GM18870 (cell line): ENCODE results near the gene UBA6.
"Not testable (repeated sequence)": the region's sequence is repeated elsewhere in the genome, so short reads cannot be mapped to it uniquely, and the experiment has no call there.

Source experiments
- ATAC-seq: cut with Tn5 transposase; IDR thresholded peaks from one replicate; pipeline ENCODE4 v1.9.1; 2021; ENCODE audit warnings: moderate library complexity; ENCODE audit not compliant: unreplicated experiment

Gene UBA6

GRCh38 chr4:67674098-67674497 lies 26.9 kb downstream of the UBA6 start:
- ATAC-seq, result no peak

DNA sequence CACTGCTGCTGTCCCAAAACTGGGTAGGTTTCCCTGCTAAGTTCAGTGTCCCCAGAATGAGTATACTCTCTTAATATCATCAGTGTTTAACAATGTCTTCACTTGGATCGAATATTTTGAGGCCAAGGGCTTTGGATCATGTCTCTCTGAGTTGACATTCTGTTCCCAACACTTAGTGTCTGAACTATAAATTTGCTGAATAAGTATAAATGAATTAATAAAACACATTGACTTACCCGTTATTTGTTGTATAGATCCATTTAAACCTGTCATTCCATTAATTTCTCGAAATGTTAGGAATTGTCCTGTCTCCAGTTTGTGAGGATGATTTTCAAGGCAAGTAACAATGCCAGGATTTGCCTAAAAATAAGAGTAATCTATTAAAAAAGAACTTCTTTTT lies 32.6 kb downstream of the UBA6 start:
- ATAC-seq, result no peak

DNA sequence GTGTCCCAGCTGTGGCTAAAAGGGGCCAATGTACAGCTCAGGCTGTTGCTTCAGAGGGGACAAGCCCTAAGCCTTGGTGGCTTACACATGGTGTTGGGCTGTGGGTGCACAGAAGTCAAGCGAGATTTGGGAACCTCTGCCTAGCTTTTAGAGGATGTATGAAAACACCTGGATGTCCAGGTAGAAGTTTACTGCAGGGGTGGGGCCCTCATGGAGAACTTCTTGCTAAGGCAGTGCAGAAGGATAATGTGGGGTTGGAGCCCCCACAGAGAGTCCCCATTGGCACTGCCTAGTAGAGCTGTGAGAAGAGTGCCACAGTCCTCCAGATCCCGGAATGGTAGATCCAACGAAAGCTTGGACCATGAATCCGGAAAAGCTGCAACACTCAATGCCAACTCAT lies 40.5 kb downstream of the UBA6 start:
- no peak for ATAC-seq

- ATAC-seq, result no peak
Observed at GRCh38 chr4:67659065-67659464, 41.9 kb downstream of the UBA6 start.

- ATAC-seq, result no peak
Observed at GRCh38 chr4:67658302-67658701, 42.7 kb downstream of the UBA6 start.

GRCh38 chr4:67651536-67651935 lies 49.4 kb downstream of the UBA6 start:
- no peak for ATAC-seq

- no peak for ATAC-seq
Observed at GRCh38 chr4:67638136-67638535, 62.8 kb downstream of the UBA6 start.

GRCh38 chr4:67636978-67637377 lies 64.0 kb downstream of the UBA6 start:
- not testable (repeated sequence) for ATAC-seq

DNA sequence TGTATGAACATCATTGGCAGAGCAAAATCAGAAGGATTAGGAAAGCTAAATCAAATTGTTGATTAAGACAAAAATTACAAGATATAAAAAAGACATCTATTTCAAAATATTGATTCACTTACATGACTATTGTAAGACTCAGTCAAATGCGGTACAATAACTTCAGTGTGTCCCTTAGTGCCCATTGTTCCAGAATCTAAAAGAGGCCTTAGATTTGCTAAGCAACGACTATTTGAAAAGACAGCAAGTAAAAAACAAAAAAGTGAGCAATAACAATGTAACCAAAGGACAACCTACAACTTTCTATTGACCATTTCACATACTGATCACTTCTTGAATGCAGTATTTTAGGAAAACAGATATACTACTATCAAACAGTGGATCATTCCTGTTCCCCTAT lies 65.6 kb downstream of the UBA6 start:
- ATAC-seq, result no peak

GRCh38 chr4:67634741-67635140 lies 66.2 kb downstream of the UBA6 start:
- ATAC-seq, result no peak

- ATAC-seq, result no peak
Observed at GRCh38 chr4:67632492-67632891, 68.5 kb downstream of the UBA6 start.

GRCh38 chr4:67624939-67625338 lies 76.0 kb downstream of the UBA6 start:
- ATAC-seq, result no peak

DNA sequence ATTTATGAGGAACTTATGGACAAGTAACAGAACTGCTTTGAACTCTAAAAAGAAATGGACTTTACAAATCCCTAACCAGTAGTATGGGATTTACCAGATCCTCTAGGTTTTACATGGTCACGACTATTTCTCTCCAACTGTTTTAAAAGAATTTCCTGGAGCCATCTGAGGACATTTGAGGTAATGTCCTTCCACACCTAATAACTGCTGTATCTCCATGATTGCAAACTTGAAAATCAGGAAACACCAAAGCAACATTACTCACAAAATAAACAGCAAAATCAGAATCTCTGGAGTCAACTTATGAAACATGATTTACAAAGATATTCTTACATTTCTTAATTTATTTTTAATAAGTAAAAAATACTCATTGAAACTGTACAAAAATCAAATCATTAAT lies 84.5 kb downstream of the UBA6 start:
- ATAC-seq, result no peak

DNA sequence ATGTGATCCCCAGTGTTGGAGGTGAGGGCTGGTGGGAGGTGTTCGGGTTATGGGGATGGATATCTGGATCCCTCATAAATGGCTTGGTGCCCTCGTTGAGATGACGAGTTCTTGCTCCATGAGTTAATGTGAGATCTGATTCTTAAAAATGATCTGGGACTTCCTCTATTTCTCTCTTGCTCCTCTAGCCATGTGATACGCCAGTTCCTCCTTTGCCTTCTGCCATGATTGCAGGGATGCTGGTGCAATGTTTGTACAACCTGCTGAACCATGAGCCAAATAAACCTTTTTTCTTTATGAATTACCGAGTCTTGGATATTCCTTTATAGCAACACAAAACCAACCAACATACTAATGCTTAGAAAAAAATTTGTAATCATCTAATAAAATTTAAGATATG lies 85.8 kb downstream of the UBA6 start:
- ATAC-seq, result no peak

- no peak for ATAC-seq
Observed at GRCh38 chr4:67614186-67614585, 86.8 kb downstream of the UBA6 start.

DNA sequence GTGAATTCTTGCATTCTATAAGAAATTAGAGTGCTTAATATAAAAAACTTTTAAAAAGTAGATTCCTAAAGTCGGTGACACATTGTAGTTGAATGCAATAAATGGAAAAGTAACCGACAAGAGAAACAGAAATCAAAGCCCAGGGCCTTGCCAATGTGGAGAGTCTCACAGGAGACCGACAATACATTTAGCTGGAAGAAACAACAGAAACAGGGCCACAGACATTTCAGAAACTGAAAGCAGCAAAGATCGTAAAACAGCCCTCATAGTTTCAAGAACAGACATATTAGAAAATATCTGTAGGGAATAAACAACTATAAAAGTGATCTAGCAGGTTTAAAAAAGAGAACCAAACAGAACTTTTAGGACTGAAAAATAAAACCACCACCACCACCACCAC lies 92.9 kb downstream of the UBA6 start:
- no peak for ATAC-seq

- no peak for ATAC-seq
Observed at GRCh38 chr4:67604749-67605148, 96.2 kb downstream of the UBA6 start.

GRCh38 chr4:67604029-67604381 lies 97.0 kb downstream of the UBA6 start:
- no peak for ATAC-seq

- ATAC-seq, result no peak
Observed at GRCh38 chr4:67603310-67604028, 97.5 kb downstream of the UBA6 start.

DNA sequence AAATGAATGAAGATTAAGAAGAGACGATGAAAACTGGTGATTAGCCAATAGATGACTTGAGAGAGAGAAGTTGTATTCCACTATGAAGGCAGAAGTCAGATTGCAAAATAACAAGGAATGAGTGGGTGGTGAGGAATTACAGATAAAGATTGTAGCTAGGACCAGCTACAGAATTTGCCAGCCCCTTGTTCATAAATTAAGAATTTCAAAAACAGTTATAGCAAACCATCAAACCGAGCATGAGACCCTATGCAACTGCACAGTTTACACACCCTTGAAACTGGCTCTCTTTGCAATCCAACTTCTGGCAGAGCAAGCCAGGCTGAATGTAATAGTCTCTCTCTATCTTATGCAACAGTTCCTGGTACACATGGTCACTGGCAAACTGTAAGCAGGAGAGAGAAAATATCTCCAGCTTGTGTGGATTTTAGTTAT lies 107.2 kb downstream of the UBA6 start:
- no peak for ATAC-seq

DNA sequence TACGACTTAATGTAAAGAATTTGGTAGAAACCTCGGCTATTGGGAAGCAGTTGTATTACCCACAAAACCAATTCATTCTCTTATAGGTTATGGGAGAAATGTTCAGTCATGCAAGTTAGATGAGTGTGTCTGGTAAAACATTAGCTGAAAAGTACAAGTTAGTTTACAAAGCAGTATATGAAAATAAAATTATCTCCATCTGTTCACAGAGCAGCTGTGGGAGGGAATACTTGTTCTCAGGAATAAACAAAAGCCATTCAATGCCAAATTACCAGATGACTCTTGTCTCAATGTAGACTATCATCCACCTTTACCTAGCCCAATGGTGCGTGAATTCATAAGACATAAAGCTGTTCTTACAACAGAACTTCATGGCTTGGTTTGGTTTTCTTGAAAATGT lies 113.8 kb downstream of the UBA6 start:
- ATAC-seq, result no peak

DNA sequence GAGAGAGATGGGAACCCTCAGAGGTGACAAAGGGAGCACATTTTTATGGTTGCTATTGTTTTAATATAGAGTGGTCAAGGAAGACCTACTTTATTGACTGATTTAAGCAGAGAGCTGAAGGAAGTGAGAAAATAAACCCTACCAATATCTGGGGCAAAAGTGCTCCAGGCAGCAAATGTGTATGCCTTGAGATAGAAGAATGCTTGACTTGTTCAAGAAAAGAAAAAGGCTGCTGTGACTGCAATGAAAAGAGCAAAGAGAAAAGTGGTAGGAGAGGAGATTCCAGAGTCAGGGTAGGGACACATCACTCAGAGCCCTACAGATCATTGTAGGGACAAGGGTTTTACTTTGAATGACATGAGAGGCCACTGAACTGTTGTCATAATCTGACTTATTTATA lies 116.5 kb downstream of the UBA6 start:
- no peak for ATAC-seq

DNA sequence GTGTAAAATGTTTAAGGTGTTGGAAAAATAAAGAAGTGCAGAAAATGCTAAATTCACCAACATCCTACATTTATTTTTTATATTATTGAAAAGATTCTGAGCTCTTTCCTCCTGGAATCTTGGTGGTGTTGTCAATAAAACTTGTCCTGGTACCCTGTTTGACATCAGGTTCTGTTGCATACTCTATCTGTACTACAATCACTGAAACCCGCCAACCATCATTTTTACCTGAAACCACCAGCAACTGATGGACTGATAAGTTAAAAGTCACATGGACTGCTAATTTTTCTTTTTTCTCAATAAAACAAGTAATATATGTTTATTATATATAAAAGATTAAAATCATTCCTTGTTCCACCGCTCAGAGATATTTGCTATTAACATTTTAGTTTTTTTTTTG lies 119.0 kb downstream of the UBA6 start:
- ATAC-seq, result no peak
